ENCODE results near the gene RPL7L1.
"Not testable (repeated sequence)": the region's sequence is repeated elsewhere in the genome, so short reads cannot be mapped to it uniquely, and the experiment has no call there.

The RPL7L1 gene

GRCh38 chr6:42894041-42894828 lies 14.8 kb downstream of the RPL7L1 start:
- not testable (repeated sequence) for DNase-seq

- no peak for DNase-seq
These were observed 16.8 kb downstream of the RPL7L1 start for GRCh38 chr6:42896178-42896719.

GRCh38 chr6:42898891-42899361 lies 19.5 kb downstream of the RPL7L1 start:
- DNase-seq: peak; percentile 77

GRCh38 chr6:42899871-42900270 lies 20.5 kb downstream of the RPL7L1 start:
- DNase-seq: no peak

- peak; percentile 76 for DNase-seq
These were observed 22.1 kb downstream of the RPL7L1 start for GRCh38 chr6:42901538-42901957.

- not testable (repeated sequence) for DNase-seq
These were observed 23.2 kb downstream of the RPL7L1 start for GRCh38 chr6:42902429-42903263.

GRCh38 chr6:42904467-42904866 lies 25.1 kb downstream of the RPL7L1 start:
- no peak for DNase-seq

- DNase-seq: no peak
These were observed 27.9 kb downstream of the RPL7L1 start for GRCh38 chr6:42907336-42907735.

GRCh38 chr6:42909835-42910234 lies 30.4 kb downstream of the RPL7L1 start:
- no peak for DNase-seq

GRCh38 chr6:42911171-42912021 lies 32.0 kb downstream of the RPL7L1 start:
- DNase-seq: no peak

GRCh38 chr6:42914546-42914945 lies 35.1 kb downstream of the RPL7L1 start:
- no peak for DNase-seq

GRCh38 chr6:42915732-42916131 lies 36.3 kb downstream of the RPL7L1 start, which contains the start of gene PTCRA:
PTCRA (plus strand) TSS chr6:42916053; CDS start chr6:42916070, 17 bp downstream.
- DNase-seq: no peak

- no peak for DNase-seq
These were observed 36.9 kb downstream of the RPL7L1 start for GRCh38 chr6:42916288-42916687.

GRCh38 chr6:42921801-42922200 lies 42.4 kb downstream of the RPL7L1 start:
- no peak for DNase-seq

GRCh38 chr6:42923666-42924065 lies 44.2 kb downstream of the RPL7L1 start:
- no peak for DNase-seq

GRCh38 chr6:42925248-42925857 lies 45.9 kb downstream of the RPL7L1 start:
- DNase-seq: no peak

GRCh38 chr6:42928986-42929820 lies 49.8 kb downstream of the RPL7L1 start, which contains the start of gene CNPY3:
CNPY3 (plus strand) TSS chr6:42929480; CDS start chr6:42929571, 91 bp downstream.
- DNase-seq: peak; percentile 94

- peak; percentile 65 for DNase-seq
These were observed 50.5 kb downstream of the RPL7L1 start for GRCh38 chr6:42929821-42930360.

GRCh38 chr6:42932412-42932811 lies 53.0 kb downstream of the RPL7L1 start:
- DNase-seq: no peak

GRCh38 chr6:42933205-42933604 lies 53.8 kb downstream of the RPL7L1 start:
- DNase-seq: no peak

GRCh38 chr6:42935322-42935721 lies 55.9 kb downstream of the RPL7L1 start:
- no peak for DNase-seq
